Stimulated activated CD4-positive, alpha-beta T cell treated with anti-CD3 and anti-CD28 coated beads, Interleukin-15, amount 100 ng/mL, for 48 hours (primary cell): ENCODE data around the gene ABCA8.
"Not testable (repeated sequence)": the region's sequence is repeated elsewhere in the genome, so short reads cannot be mapped to it uniquely, and the experiment has no call there.

ENCODE experiments used
- DNase-seq, 2 donors: peaks; one replicate each; pipeline ENCODE4 v3.0.0-alpha.2; 2020; ENCODE audit warnings: low read depth in 2 of 2

ABCA8 gene

DNA sequence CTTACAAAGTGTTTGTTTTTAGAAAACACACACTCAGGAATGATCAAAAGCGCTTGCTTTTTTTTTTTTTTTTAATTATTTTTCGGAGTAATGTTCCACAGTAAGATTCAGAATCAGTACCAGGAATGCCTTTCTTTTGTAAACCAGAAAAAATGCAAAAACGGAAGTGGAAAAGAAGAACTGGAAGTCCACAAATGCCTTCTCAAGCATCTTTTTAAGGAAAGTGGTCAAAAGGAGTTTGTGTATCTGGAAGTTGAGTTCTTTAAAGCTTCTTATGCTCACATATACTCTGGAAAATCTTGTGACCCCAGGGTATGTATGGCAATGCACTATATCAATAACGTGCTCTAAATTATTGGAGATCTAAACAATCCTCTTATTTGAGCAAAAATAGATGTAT lies 126.0 kb downstream of the ABCA8 start:
- no peak for DNase-seq

- DNase-seq = no peak
Measured at GRCh38 chr17:68824707-68825106, 130.5 kb downstream of the ABCA8 start.

GRCh38 chr17:68824185-68824584 lies 131.0 kb downstream of the ABCA8 start:
- not testable (repeated sequence) for DNase-seq

DNA sequence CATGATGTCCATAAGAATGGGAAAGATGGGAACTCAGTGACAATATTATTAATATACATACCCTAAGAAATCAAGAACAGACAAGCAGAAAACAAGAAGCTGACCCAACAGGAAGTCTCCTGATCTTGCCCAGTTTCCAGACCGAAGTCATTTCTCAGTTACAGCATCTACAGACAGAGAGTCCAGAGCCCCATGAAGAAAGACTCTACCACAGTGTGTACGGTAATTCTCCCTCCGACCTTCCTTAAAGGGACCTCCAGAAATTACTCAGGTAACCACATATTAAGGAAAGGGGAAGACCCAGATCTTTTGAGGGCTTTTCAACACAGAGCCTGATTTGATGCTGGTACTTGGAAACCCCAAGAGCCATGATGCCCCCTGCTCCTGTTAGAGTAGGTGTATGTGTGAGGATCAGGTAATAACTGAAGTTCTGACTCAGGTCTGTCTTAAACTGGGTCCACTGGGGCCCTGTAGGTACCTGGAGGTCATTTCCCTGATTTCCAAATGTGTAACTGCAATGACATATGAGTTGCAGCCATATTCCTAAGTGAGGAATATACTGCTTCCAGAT lies 132.4 kb downstream of the ABCA8 start:
- DNase-seq = no peak

GRCh38 chr17:68821860-68822696 lies 133.1 kb downstream of the ABCA8 start:
- no peak for DNase-seq

DNA sequence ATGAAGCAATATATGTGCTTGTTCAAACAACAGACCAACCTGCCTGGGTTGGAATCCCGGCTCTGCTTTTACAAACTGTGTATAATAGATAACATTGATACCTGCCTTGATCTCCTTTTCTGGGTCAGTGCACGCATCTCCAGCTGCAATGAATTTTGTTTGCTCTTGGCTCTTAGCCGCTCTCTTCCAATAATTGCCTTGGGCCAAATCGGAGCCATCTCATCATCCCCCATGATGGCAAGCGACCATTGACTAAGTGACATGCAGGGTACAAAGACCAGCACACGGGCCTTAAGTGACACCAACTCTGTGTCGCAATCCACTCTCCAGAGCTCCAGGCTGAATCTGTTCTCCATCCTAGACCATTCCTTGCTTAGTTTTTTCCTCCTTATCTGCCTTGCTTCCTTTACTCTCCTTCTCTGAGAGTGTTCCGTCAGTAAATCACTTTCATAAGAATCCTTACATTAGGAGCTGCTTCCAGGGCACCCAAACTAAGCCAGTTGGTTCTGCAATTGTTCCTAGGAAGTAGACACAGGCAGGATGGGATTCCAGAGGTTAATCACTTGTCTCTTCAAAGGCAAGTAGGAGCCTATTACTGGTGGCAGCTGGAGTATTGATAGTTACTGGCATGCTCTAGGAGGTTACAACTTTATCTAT lies 134.2 kb downstream of the ABCA8 start:
- DNase-seq = no peak

DNA sequence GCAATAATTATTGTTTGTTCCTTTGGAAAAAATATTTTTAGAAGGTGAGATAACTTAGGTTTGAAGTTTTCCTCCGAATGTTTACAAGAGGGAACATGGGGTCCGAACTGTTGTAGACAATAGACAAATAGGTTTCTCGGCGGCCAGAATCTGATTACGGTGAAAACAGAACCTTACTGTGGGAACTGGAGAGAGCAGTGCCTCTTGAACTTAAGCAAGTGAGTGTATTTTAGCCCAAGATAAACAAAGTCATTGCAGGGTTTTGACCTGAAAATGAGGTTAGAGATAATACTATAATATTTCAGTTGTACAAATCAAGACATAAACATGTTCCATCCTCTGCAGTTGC lies 134.7 kb downstream of the ABCA8 start:
- no peak for DNase-seq

DNA sequence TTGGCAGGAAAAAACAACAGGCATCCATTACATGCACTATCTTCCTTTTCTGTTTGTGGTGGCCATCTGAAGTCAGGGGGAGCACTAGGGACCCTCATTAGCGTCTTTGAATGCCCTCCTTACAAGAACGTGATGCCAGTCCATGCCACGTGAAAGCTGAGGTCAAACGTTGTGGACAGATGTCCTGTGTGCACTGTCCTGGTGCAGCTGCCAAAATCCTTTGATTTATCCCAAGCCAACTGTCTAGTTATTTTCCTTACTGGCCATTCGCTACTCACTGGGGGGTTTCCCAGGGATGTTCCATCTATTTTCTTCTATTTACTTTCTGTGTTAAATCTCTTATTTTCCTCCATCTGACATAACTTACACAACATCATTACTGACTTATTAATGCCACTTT lies 135.7 kb downstream of the ABCA8 start:
- DNase-seq = no peak
